ENCODE measurements around the gene ZFHX3.
"Not testable (repeated sequence)": the region's sequence is repeated elsewhere in the genome, so short reads cannot be mapped to it uniquely, and the experiment has no call there.

Gene ZFHX3

DNA sequence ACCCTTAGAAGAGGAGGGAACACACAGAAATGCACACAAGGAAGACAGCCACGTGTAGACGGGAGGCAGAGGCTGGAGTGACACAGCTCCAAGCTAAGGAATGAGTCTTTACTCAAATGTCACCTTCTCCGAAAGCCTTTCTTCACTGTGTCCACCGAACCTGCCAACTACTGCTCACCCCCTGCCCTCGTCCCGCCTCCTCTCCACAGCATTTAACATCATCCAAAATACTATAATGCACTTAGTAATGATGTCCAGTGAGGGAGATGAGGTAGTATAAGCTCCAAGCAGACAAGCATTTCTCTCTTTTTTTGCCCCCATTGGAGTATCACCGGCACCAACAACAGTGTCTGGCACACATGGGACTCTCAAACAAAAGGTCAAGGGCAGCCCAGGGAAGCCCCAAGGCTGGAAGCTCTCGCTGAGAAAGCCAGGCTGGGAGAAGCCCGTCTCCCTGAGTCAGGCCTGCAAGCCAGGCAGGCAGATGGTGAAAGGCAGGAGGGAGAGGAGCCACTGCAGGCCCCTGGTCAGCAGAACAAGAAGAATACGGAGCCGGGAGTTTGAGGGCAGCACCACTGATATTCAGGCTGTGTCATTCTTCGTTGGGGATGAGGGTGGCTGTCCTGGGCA, 25.9 kb downstream of the ZFHX3 start:
- no peak for DNase-seq (ENCODE audit: low spot score)

GRCh38 chr16:73020409-73020884, 27.5 kb downstream of the ZFHX3 start:
- DNase-seq (ENCODE audit: low spot score), result no peak

DNA sequence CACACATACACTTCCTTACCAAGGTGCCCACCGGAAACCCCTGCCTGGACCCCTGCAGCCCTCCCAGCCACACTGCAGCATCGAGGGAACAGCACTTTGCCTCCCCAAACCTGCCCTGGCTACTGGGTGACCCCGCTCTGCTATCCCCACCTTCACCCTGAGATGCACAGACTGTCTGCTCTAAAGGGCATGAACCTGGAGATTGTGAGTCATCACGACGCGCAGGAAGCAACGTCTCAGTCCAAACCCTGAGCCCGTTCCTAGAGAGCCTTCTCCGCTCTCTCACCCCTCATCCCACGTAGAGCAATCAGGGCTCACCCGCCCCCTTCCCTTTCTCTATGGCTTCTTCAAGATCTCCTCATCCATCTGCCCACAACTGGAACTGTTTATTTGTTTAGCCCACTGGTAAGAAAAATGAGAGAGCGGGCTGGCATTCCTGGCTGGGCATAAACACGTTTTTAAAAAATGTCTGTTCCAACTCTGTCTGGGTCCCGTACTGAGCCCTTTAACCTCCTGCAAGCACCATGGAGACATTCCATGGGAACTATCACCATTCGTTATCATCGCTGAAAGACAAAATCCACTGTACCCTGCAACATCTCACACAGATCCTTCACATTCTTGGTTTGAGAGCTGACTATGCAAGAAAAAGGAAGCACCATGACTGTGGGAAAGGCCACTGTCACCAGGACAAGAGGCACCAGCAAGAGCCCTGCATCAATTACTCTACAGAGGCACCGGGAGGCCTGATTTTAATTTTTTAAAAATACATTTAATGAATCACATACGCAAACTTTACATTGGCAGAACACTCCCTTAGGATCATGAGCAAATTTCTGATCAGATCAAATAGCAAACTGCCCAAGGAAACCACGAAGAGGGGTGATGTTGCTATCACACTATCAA, 28.2 kb downstream of the ZFHX3 start:
- DNase-seq (ENCODE audit: low spot score), result no peak

DNA sequence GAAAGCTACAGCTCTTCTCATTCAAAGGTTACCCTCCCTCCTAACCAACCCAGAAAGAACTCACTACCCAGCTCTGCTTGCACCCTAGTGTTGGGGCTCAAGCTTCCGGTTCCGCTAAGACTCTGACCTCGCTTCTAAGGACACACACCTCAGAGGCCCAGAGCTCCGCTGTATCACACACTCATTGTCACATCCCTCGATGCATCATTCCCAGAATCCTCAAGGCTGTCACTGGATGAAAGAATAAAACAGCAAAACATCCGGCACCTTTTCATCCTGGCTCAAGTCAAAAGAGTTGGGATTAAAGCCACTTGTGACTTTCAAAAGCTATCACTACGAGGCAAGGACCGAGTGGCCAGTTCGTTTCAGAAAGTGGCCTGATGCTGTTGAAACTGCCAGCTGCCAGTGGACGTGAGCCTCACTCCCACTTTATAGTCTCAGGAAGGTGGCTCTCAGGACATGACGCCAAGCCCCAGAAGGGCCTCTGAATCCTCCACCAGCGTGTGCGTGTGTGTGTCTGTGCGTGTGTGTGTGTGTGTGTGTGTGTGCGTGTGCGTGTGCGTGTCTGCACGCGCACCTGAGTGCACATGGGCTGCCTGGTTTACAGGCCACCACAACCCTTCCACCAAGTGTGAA, 29.0 kb downstream of the ZFHX3 start:
- no peak for DNase-seq (ENCODE audit: low spot score)

DNA sequence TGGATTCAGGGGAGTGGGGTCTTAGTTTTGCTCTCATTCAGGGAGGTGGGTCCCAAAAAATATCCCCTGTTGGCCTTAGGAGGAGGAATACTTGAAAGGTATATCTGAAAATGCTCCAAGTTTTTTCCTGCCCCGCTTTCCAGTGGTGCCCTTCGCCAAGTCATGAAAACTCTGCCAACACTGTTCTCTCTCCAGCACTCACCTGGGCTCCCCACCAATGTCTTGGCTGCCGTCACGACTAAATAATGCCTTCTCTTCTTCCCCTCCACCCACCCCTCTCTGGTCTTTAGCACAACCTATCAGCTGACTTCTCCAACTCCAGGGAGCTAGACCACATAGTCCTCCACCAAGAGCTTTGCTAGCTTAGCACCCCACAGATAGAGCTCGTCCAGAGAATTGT, 30.6 kb downstream of the ZFHX3 start:
- no peak for DNase-seq (ENCODE audit: low spot score)

- DNase-seq (ENCODE audit: low spot score), result no peak
These were observed 31.5 kb downstream of the ZFHX3 start for GRCh38 chr16:73016488-73016830.

- DNase-seq (ENCODE audit: low spot score), result no peak
These were observed 32.1 kb downstream of the ZFHX3 start for GRCh38 chr16:73015612-73016487.

- no peak for DNase-seq (ENCODE audit: low spot score)
These were observed 33.2 kb downstream of the ZFHX3 start for GRCh38 chr16:73014768-73015167.

- no peak for DNase-seq (ENCODE audit: low spot score)
These were observed 34.0 kb downstream of the ZFHX3 start for GRCh38 chr16:73013974-73014373.

- DNase-seq (ENCODE audit: low spot score), result no peak
These were observed 35.6 kb downstream of the ZFHX3 start for GRCh38 chr16:73012341-73012740.

DNA sequence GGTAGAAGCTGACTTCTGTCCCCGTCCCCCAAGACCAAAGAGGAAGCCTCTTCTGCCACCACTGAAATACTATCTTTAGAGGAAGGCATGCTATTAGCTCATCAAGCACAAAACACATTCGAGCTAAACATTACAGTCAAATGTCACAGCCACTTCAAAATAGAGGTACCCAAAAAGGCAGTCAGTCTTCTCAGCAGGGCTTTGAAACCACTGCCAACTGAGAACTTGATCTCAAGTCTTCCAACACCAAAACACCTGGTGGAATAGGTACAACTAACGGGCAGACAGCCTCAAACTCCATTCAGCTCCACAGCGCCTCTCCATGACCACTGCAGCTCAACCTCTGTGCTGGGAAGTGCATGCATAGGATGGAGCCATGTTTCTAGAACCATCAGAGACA, 36.0 kb downstream of the ZFHX3 start:
- no peak for DNase-seq (ENCODE audit: low spot score)

DNA sequence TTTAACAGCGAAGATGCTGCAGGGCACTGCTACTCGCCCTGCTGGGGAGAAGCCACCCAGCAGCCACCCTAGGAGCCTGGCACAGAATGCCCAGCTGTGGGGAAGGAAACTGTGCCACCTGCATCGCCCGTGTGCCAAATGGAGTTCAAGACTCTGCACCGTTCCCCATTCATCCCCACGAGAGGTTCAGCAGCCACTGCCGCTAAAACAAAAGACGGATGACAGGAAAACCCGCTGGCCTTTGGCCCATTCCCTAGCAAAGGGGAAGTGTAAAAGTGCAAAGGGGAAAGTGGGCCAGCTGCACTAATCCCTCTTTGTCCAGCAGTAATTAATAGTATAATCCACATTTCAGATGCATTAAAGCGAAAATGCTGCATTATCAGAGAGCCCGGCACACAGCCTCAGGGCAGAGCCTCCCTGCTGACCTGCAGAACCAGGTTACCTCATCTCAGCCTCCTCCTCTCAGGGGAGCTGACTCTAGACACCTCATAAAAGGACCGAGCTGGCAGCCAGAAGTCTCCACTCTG, 37.7 kb downstream of the ZFHX3 start:
- DNase-seq (ENCODE audit: low spot score), result no peak

GRCh38 chr16:73009710-73010109, 38.2 kb downstream of the ZFHX3 start:
- DNase-seq (ENCODE audit: low spot score), result not testable (repeated sequence)

GRCh38 chr16:73006026-73006425, 41.9 kb downstream of the ZFHX3 start:
- DNase-seq (ENCODE audit: low spot score), result no peak

DNA sequence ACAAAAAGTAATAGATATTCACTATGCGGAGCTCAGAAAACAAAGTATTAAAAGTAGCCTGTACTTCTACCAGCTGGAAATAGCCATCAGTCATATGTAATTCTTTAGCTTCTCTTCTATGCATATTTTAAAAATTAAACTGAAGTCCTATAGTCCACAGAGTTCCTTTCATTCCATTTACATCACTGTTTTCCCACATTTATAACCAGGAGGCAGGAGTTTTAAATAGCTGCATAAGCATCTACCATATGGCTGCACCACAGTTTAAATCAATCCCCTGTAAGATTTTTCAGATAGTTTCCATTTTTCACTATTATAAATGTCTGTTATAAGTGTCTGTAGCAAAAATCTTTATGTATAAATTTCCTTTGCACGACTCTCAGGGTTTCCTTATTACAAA, 45.1 kb downstream of the ZFHX3 start:
- no peak for DNase-seq (ENCODE audit: low spot score)

DNA sequence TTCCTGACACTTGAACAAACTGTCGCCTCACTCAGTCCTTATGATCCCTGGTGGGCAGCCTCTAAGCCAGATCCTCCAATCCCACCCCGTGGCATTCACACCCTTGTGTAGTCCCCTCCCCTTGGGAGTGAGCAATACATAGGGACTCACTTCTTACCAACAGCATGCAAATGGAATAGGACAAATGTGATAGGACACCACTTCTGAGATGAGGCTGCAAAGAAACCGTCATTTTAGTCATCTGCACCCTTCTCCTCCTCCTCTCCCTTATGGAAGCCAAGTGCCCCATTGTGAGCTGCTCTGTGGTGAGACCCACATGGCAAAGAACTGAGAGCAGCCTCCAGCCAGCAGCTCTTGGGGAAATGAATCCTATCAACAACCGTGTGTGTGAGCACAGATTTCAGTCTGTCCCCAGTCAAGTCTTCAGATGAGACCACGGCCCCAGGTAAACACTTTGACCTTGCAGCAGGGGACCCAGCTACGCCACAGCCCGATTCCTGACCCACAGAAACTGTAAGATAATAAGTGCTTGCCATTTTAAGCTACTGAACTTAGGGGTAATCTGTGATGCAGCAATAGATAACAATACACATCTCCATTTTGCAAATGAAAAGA, 46.9 kb downstream of the ZFHX3 start:
- no peak for DNase-seq (ENCODE audit: low spot score)

- DNase-seq (ENCODE audit: low spot score), result peak; percentile 91
These were observed 47.7 kb downstream of the ZFHX3 start for GRCh38 chr16:73000020-73000906.

DNA sequence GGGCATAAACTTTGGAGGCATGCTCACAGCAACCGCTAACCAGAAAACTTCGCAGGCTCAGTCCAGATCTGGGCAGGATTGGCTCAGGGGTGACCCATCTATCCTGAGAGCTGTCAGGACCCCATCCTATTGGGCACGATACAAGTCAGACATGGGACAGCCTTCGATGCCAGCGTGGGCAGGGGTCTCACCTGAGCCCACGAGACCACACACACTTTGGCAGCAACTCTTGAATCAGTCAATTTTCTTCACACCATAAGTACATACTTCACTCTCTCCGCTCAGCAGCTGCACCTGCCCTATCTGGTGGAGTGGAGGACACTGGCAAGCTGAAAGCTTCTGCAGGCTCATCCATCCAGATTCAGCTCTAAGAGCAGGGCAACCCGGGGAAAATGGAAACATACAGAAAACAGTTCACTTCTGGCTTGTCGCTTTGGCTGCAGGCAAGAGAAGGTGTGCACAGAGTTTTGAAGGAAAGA, 48.3 kb downstream of the ZFHX3 start:
- no peak for DNase-seq (ENCODE audit: low spot score)

DNA sequence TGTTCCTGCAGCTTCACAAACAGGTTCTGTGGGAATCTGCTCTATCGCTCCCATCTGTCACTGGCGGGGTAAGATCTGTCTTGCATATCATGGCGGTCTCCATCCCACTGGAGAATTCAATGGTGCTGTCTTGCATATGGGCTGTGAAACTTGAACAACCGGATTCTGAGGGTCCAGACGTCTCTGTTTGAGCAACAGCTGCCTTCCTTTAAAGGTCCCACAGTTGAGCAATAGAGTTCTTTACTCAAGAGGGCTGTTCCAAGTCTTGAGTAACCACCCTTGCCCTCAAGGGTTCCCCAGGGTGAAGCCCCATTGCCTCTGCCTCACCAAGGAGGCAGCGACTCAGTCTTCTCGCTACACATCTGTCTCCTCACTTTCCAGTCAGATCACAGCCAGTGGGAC, 50.8 kb downstream of the ZFHX3 start:
- no peak for DNase-seq (ENCODE audit: low spot score)
